Esophagus squamous epithelium (tissue), 5 donors: ENCODE data around the gene ETV1. TPM values are rescaled to one million over a fixed set of nuclear protein-coding genes. Genes with fewer than 3 reads are reported as not detected.

Experiments
- DNase-seq: peaks from one replicate; lab custom pipeline; 2025; lab: John Stamatoyannopoulos, UW
- H3K27ac ChIP-seq, 4 donors: fragments of 200-600 bp; sonication (generic); one replicate each; pipeline ENCODE4 v1.5.1; 2016 to 2019; ENCODE audit warnings: mild to moderate bottlenecking in 1 of 4
- H3K27me3 ChIP-seq, 4 donors: fragments of 200-600 bp; sonication (generic); 1 replicate in 3 of 4; 2 replicates in 1 of 4; pipeline versions ENCODE4 v1.5.1 to v1.6.0; 2017 to 2021; ENCODE audit warnings: antibody characterized with exemption in 1 of 4
- H3K36me3 ChIP-seq, 3 donors: fragments of 200-600 bp; sonication (generic); one replicate each; pipeline ENCODE4 v1.5.1; 2016 to 2019
- H3K4me1 ChIP-seq, 3 donors: fragments of 200-600 bp; sonication (generic); one replicate each; pipeline ENCODE4 v1.5.1; 2017 to 2019
- H3K4me3 ChIP-seq, 4 donors: fragments of 200-600 bp; sonication (generic); 1 replicate in 3 of 4; 2 replicates in 1 of 4; pipeline ENCODE4 v1.5.1; 2016 to 2019; ENCODE audit warnings: mild to moderate bottlenecking in 2 of 4, moderate library complexity in 1 of 4
- H3K9me3 ChIP-seq, 3 donors: fragments of 200-600 bp; sonication (generic); one replicate each; pipeline ENCODE4 v1.5.1; 2016 to 2019
- CTCF ChIP-seq, 6 experiments: fragments of 450-650 bp in 4 of 6; fragments of 200-600 bp in 2 of 6; sonication (generic) in 2 of 6; IDR thresholded peaks; one replicate each; pipeline ENCODE4 v1.5.1; 2016 to 2019; ENCODE audit warnings: antibody characterized with exemption in 6 of 6, mild to moderate bottlenecking in 4 of 6, moderate library complexity in 4 of 6
- POLR2A ChIP-seq, 4 donors: fragments of 450-650 bp; IDR thresholded peaks; one replicate each; pipeline ENCODE4 v1.6.1; 2017; ENCODE audit warnings: antibody characterized with exemption in 4 of 4, mild to moderate bottlenecking in 4 of 4, moderate library complexity in 3 of 4
- WGBS, 2 donors: methylation state at CpG; one replicate each; pipeline ENCODE4 v1.1.5; 2018; 5-methylcytosine and 5-hydroxymethylcytosine counted together
- intact Hi-C: fragments of 100-400 bp; cut with DNase I; formaldehyde crosslinking; loops from one replicate; pipeline ENCODE4 v1.15.0; 2022
- total RNA-seq, 4 donors: library from RNA; depleted of rRNA; stranded (reverse); fragments of >200 nt; gene quantifications; one replicate each; pipeline ENCODE4 v1.1.0, GENCODE V29; 2016
- donor health status: DM: yes; HTN: yes; CAD: no.

ETV1 gene
- total RNA-seq, 4 donors from 2014 or later: 0.27 to 10.0 (median 1.6) TPM

GRCh38 chr7:13897819-13898218 is 91.6 kb downstream of the ETV1 start:
- DNase-seq: no peak

GRCh38 chr7:13894954-13895353 is 94.5 kb downstream of the ETV1 start:
- 77 to 90% methylated on average over 4 of the region's 4 CpGs for WGBS, 2 donors
- Histone ChIP-seq H3K4me3 (no peak overlapping the region), H3K4me1 (no peaks in the 10 kb centered on the region), H3K9me3 (no peaks in the 10 kb centered on the region), H3K27ac (no peak overlapping the region), H3K27me3 (no peaks in the 10 kb centered on the region), H3K36me3 (no peaks in the 10 kb centered on the region)
- intact Hi-C loops: no loop called here
- no peak for DNase-seq
- no peak for TF ChIP-seq CTCF (IDR thresholded peaks at IDR 0.05)
- TF ChIP-seq POLR2A (IDR thresholded peaks at IDR 0.05): no peak

More at GRCh38 chr7:13897819-13898218, 91.6 kb downstream of the ETV1 start:
- Histone ChIP-seq H3K36me3 (no peaks in the 10 kb centered on the region), H3K27me3 (no peaks in the 10 kb centered on the region), H3K27ac (no peak overlapping the region), H3K4me3 (no peak overlapping the region), H3K4me1 (no peaks in the 10 kb centered on the region), H3K9me3 (no peaks in the 10 kb centered on the region)
- intact Hi-C loops: no loop called here
- TF ChIP-seq POLR2A (IDR thresholded peaks at IDR 0.05): no peak
- TF ChIP-seq CTCF (IDR thresholded peaks at IDR 0.05): no peak
- 54 to 64% methylated on average over 2 of the region's 2 CpGs for WGBS, 2 donors

- TF ChIP-seq POLR2A (IDR thresholded peaks at IDR 0.05) (no peak), CTCF (IDR thresholded peaks at IDR 0.05) (no peak)
- H3K4me1 ChIP-seq: no peaks in the 10 kb centered on the region
- no peaks in the 10 kb centered on the region for H3K36me3 ChIP-seq
- intact Hi-C loops: no loop called here
- no peaks in the 10 kb centered on the region for H3K9me3 ChIP-seq
- no peak overlapping the region for H3K27ac ChIP-seq
- WGBS, 2 donors: 82 to 85% methylated on average over 2 of the region's 2 CpGs
- DNase-seq: no peak
- no peak overlapping the region for H3K4me3 ChIP-seq
- H3K27me3 ChIP-seq: no peaks in the 10 kb centered on the region
Measured at GRCh38 chr7:13894377-13894776, 95.1 kb downstream of the ETV1 start.

- Histone ChIP-seq H3K4me3 (no peak overlapping the region), H3K9me3 (no peaks in the 10 kb centered on the region), H3K4me1 (no peaks in the 10 kb centered on the region), H3K27me3 (no peaks in the 10 kb centered on the region), H3K36me3 (no peaks in the 10 kb centered on the region), H3K27ac (no peak overlapping the region)
- intact Hi-C loops: no loop called here
- WGBS, 2 donors: 83 to 93% methylated on average over 4 of the region's 4 CpGs
- no peak for DNase-seq
- TF ChIP-seq POLR2A (IDR thresholded peaks at IDR 0.05) (no peak), CTCF (IDR thresholded peaks at IDR 0.05) (no peak)
Measured at GRCh38 chr7:13890793-13891192, 98.7 kb downstream of the ETV1 start.

GRCh38 chr7:13886356-13886755 is 103.1 kb downstream of the ETV1 start:
- WGBS, 2 donors: 77 to 88% methylated on average over 2 of the region's 2 CpGs
- H3K4me3 ChIP-seq: no peak overlapping the region
- no peak overlapping the region for H3K27ac ChIP-seq
- no peak for DNase-seq
- no peaks in the 10 kb centered on the region for H3K36me3 ChIP-seq
- no peaks in the 10 kb centered on the region for H3K9me3 ChIP-seq
- no peak for TF ChIP-seq POLR2A (IDR thresholded peaks at IDR 0.05)
- TF ChIP-seq CTCF (IDR thresholded peaks at IDR 0.05): no peak
- no peaks in the 10 kb centered on the region for H3K27me3 ChIP-seq
- peaks cover 0 to under 1% (median 0%) of the 10 kb centered on the region in 3 donors for H3K4me1 ChIP-seq
- intact Hi-C loops: no loop called here
